CD14-positive monocyte (primary cell): Measurements from ENCODE around the gene FAM13A. TPM values are rescaled to one million over a fixed set of nuclear protein-coding genes. Genes with fewer than 3 reads are reported as not detected.

ENCODE experiments used
- DNase-seq, 3 donors: peaks; one replicate each; pipeline ENCODE4 v3.0.0-alpha.2; 2011 to 2022
- H2AFZ ChIP-seq: 2 replicates; pipeline ENCODE4 v1.6.0; 2012; ENCODE audit warnings: mild to moderate bottlenecking, low read depth, low read length, inconsistent platforms; ENCODE audit not compliant: insufficient read depth, poor library complexity, severe bottlenecking
- H3K27ac ChIP-seq, 2 donors: 1 replicate in 1 of 2; 2 replicates in 1 of 2; pipeline ENCODE4 v1.5.1; 2012 to 2013; ENCODE audit warnings: low read length in 2 of 2, control low read depth in 1 of 2, inconsistent platforms in 1 of 2, low read depth in 1 of 2, mild to moderate bottlenecking in 1 of 2
- H3K27me3 ChIP-seq, 2 donors: one replicate each; pipeline versions ENCODE4 v1.6.0 to v1.6.1; 2011 to 2013; ENCODE audit warnings: low read length in 2 of 2; ENCODE audit not compliant: control insufficient read depth in 2 of 2, insufficient read depth in 2 of 2
- H3K36me3 ChIP-seq, 2 donors: replicated peaks in 1 of 2; 1 replicate in 1 of 2; 2 replicates in 1 of 2; pipeline versions ENCODE4 v1.5.1 to v1.6.1; 2012 to 2013; ENCODE audit warnings: low read length in 2 of 2, control low read depth in 1 of 2, inconsistent platforms in 1 of 2, mild to moderate bottlenecking in 1 of 2; ENCODE audit not compliant: insufficient read depth in 2 of 2, control insufficient read depth in 1 of 2
- H3K4me1 ChIP-seq, 2 donors: 1 replicate in 1 of 2; 2 replicates in 1 of 2; pipeline versions ENCODE4 v1.5.1 to v1.6.1; 2012 to 2013; ENCODE audit warnings: low read length in 2 of 2, control low read depth in 1 of 2, inconsistent platforms in 1 of 2, mild to moderate bottlenecking in 1 of 2, moderate library complexity in 1 of 2; ENCODE audit not compliant: insufficient read depth in 2 of 2, control insufficient read depth in 1 of 2
- H3K4me2 ChIP-seq: replicated peaks from 2 replicates; pipeline ENCODE3; 2012; ENCODE audit warnings: low read length, moderate library complexity, mild to moderate bottlenecking; ENCODE audit not compliant: poor library complexity, severe bottlenecking; ENCODE audit errors: extremely low read depth
- H3K4me3 ChIP-seq, 3 experiments: fragments of 200-600 bp in 1 of 3; sonication (generic) in 1 of 3; replicated peaks in 1 of 3; 1 replicate in 2 of 3; 2 replicates in 1 of 3; pipeline ENCODE4 v1.5.1; 2011 to 2013; ENCODE audit warnings: low read length in 3 of 3, mild to moderate bottlenecking in 3 of 3, control low read depth in 2 of 3, low read depth in 2 of 3, inconsistent platforms in 1 of 3, moderate library complexity in 1 of 3
- H3K79me2 ChIP-seq: 2 replicates; pipeline ENCODE4 v1.6.0; 2012; ENCODE audit warnings: mild to moderate bottlenecking, control low read depth, inconsistent platforms, low read length, moderate library complexity; ENCODE audit not compliant: insufficient read depth
- H3K9ac ChIP-seq: 2 replicates; pipeline ENCODE4 v1.6.0; 2017; ENCODE audit warnings: low read length, mild to moderate bottlenecking; ENCODE audit not compliant: insufficient read depth, poor library complexity, severe bottlenecking
- H3K9me3 ChIP-seq, 2 donors: replicated peaks in 1 of 2; 1 replicate in 1 of 2; 2 replicates in 1 of 2; pipeline versions ENCODE4 v1.5.1 to v1.6.1; 2012 to 2013; ENCODE audit warnings: low read length in 2 of 2, control low read depth in 1 of 2; ENCODE audit not compliant: control insufficient read depth in 1 of 2, insufficient read depth in 1 of 2
- H4K20me1 ChIP-seq: 2 replicates; pipeline ENCODE4 v1.6.0; 2012; ENCODE audit warnings: mild to moderate bottlenecking, low read length, control low read depth, moderate library complexity; ENCODE audit not compliant: insufficient read depth
- H3K27ac Mint-ChIP-seq, 7 donors: one replicate each; pipeline ENCODE4 v1.8.0; 2020; ENCODE audit warnings: mild to moderate bottlenecking in 7 of 7, mixed read lengths in 7 of 7, moderate library complexity in 6 of 7, inconsistent platforms in 2 of 7
- H3K27me3 Mint-ChIP-seq, 3 donors: one replicate each; pipeline ENCODE4 v1.8.0; 2021 to 2022; ENCODE audit warnings: low read depth in 3 of 3, mild to moderate bottlenecking in 3 of 3, mixed read lengths in 3 of 3, moderate library complexity in 3 of 3, inconsistent platforms in 1 of 3
- H3K36me3 Mint-ChIP-seq, 2 donors: one replicate each; pipeline ENCODE4 v1.8.0; 2020; ENCODE audit warnings: mixed read lengths in 2 of 2, inconsistent platforms in 1 of 2, mild to moderate bottlenecking in 1 of 2
- H3K4me1 Mint-ChIP-seq: one replicate; pipeline ENCODE4 v1.8.0; 2020; ENCODE audit warnings: mild to moderate bottlenecking, mixed read lengths
- H3K4me3 Mint-ChIP-seq, 2 donors: one replicate each; pipeline ENCODE4 v1.8.0; 2020; ENCODE audit warnings: mild to moderate bottlenecking in 2 of 2, mixed read lengths in 2 of 2, moderate library complexity in 1 of 2
- H3K9me3 Mint-ChIP-seq, 7 donors: one replicate each; pipeline ENCODE4 v1.8.0; 2020 to 2022; ENCODE audit warnings: mixed read lengths in 7 of 7, mild to moderate bottlenecking in 6 of 7, moderate library complexity in 6 of 7, inconsistent platforms in 2 of 7
- WGBS: methylation state at CpG from one replicate; pipeline ENCODE4 v1.1.5; 2013; ENCODE audit warnings: missing lambda C conversion rate; ENCODE audit not compliant: insufficient coverage; 5-methylcytosine and 5-hydroxymethylcytosine counted together
- intact Hi-C, 2 donors: fragments of 100-400 bp; cut with micrococcal nuclease; formaldehyde crosslinking; loops; one replicate each; pipeline versions ENCODE4 v1.15.0 to v1.15.1; 2023
- polyA plus RNA-seq, 3 donors: library from polyadenylated mRNA; depleted of rRNA in 1 of 3; unstranded in 2 of 3; stranded (reverse) in 1 of 3; fragments of 300-500 nt in 2 of 3; fragments of >200 nt in 1 of 3; fragmentation: Illumina TruSeq in 2 of 3; gene quantifications; 1 replicate in 2 of 3; 2 replicates in 1 of 3; pipeline ENCODE4 v1.2.3, GENCODE V29; 2012 to 2021
- TF ChIP-seq, protein P1 (sequence below): fragments of 200-600 bp; IDR thresholded peaks from one replicate; pipeline ENCODE4 v1.8.0; 2022; ENCODE audit warnings: antibody characterized with exemption, mild to moderate bottlenecking

The FAM13A gene
- polyA plus RNA-seq, 3 donors = 5.3 to 20.0 (median 6.5) TPM

GRCh38 chr4:89039730-89040338 is 17.2 kb downstream of the FAM13A start:
- H3K4me2 ChIP-seq = no peak overlapping the region
- peaks cover 8 to 12% of the 10 kb centered on the region in 2 donors for H3K9me3 ChIP-seq
- H3K4me3 ChIP-seq = no peak overlapping the region
- no peak overlapping the region for H3K9ac ChIP-seq
- H3K27ac Mint-ChIP-seq = no peak overlapping the region
- peaks cover 2% of the 10 kb centered on the region for H3K4me1 Mint-ChIP-seq
- H3K27me3 ChIP-seq = no peaks in the 10 kb centered on the region
- H3K36me3 Mint-ChIP-seq = no peaks in the 10 kb centered on the region
- WGBS = 100% methylated on average over 1 of the region's 4 CpGs
- no peak for DNase-seq
- TF ChIP-seq, protein P1, sequence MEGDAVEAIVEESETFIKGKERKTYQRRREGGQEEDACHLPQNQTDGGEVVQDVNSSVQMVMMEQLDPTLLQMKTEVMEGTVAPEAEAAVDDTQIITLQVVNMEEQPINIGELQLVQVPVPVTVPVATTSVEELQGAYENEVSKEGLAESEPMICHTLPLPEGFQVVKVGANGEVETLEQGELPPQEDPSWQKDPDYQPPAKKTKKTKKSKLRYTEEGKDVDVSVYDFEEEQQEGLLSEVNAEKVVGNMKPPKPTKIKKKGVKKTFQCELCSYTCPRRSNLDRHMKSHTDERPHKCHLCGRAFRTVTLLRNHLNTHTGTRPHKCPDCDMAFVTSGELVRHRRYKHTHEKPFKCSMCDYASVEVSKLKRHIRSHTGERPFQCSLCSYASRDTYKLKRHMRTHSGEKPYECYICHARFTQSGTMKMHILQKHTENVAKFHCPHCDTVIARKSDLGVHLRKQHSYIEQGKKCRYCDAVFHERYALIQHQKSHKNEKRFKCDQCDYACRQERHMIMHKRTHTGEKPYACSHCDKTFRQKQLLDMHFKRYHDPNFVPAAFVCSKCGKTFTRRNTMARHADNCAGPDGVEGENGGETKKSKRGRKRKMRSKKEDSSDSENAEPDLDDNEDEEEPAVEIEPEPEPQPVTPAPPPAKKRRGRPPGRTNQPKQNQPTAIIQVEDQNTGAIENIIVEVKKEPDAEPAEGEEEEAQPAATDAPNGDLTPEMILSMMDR = no peak
- H2AFZ ChIP-seq = no peak overlapping the region
- intact Hi-C loops = no loop called here
- H3K36me3 ChIP-seq = no peaks in the 10 kb centered on the region
- no peak overlapping the region for H3K27ac ChIP-seq
- no peaks in the 10 kb centered on the region for H3K27me3 Mint-ChIP-seq
- no peak overlapping the region for H3K4me3 Mint-ChIP-seq
- peaks cover 4 to 16% (median 7%) of the 10 kb centered on the region in 7 donors for H3K9me3 Mint-ChIP-seq
- H3K4me1 ChIP-seq = no peaks in the 10 kb centered on the region
- H3K79me2 ChIP-seq = no peaks in the 10 kb centered on the region
- H4K20me1 ChIP-seq = no peaks in the 10 kb centered on the region

- no peak for DNase-seq
- Histone ChIP-seq H3K4me1 (no peaks in the 10 kb centered on the region), H3K79me2 (no peaks in the 10 kb centered on the region), H3K4me2 (no peak overlapping the region), H2AFZ (no peak overlapping the region), H3K4me3 (no peak overlapping the region), H3K27ac (no peak overlapping the region), H3K9ac (no peak overlapping the region), H3K27me3 (no peaks in the 10 kb centered on the region), H3K9me3 (peaks cover 8 to 12% of the 10 kb centered on the region in 2 donors), H4K20me1 (no peaks in the 10 kb centered on the region), H3K36me3 (no peaks in the 10 kb centered on the region)
- 89% methylated on average over 2 of the region's 2 CpGs for whole genome bisulfite sequencing
- TF ChIP-seq, protein P1 = no peak
- no peak overlapping the region for H3K4me3 Mint-ChIP-seq
- H3K27ac Mint-ChIP-seq = no peak overlapping the region
- no peaks in the 10 kb centered on the region for H3K4me1 Mint-ChIP-seq
- intact Hi-C loops = no loop called here
- no peaks in the 10 kb centered on the region for H3K27me3 Mint-ChIP-seq
- H3K9me3 Mint-ChIP-seq = peaks cover 5 to 15% (median 7%) of the 10 kb centered on the region in 7 donors
- H3K36me3 Mint-ChIP-seq = no peaks in the 10 kb centered on the region
These were observed 20.4 kb downstream of the FAM13A start for GRCh38 chr4:89036535-89036934.
